ENCODE results near the gene CASZ1.

Gene CASZ1

GRCh38 chr1:10755970-10756521, 40.4 kb downstream of the CASZ1 start:
- Histone ChIP-seq H3K4me1 (ENCODE audit: control insufficient read depth in 1 of 2, insufficient read depth in 2 of 2, low read length in 2 of 2) (peaks cover 3 to 18% of the 10 kb centered on the region in 2 donors), H3K4me3 (ENCODE audit: low read depth in 1 of 2, low read length in 2 of 2) (no peak overlapping the region), H3K36me3 (ENCODE audit: control insufficient read depth in 1 of 2, insufficient read depth in 2 of 2, low read length in 2 of 2) (no peaks in the 10 kb centered on the region), H3K27me3 (ENCODE audit: low read depth, low read length) (no peaks in the 10 kb centered on the region), H3K27ac (ENCODE audit: low read length) (no peak overlapping the region), H3K9me3 (ENCODE audit: control insufficient read depth in 1 of 2, low read length in 2 of 2) (no peaks in the 10 kb centered on the region)

- peaks cover 3 to 18% of the 10 kb centered on the region in 2 donors for H3K4me1 ChIP-seq (ENCODE audit: control insufficient read depth in 1 of 2, insufficient read depth in 2 of 2, low read length in 2 of 2)
- no peaks in the 10 kb centered on the region for H3K36me3 ChIP-seq (ENCODE audit: control insufficient read depth in 1 of 2, insufficient read depth in 2 of 2, low read length in 2 of 2)
These were observed 41.7 kb downstream of the CASZ1 start for GRCh38 chr1:10754568-10755329.

GRCh38 chr1:10753299-10753698, 43.1 kb downstream of the CASZ1 start:
- Histone ChIP-seq H3K4me3 (ENCODE audit: low read depth in 1 of 2, low read length in 2 of 2) (no peak overlapping the region), H3K27ac (ENCODE audit: low read length) (no peak overlapping the region), H3K27me3 (ENCODE audit: low read depth, low read length) (no peaks in the 10 kb centered on the region), H3K36me3 (ENCODE audit: control insufficient read depth in 1 of 2, insufficient read depth in 2 of 2, low read length in 2 of 2) (no peaks in the 10 kb centered on the region), H3K9me3 (ENCODE audit: control insufficient read depth in 1 of 2, low read length in 2 of 2) (no peaks in the 10 kb centered on the region), H3K4me1 (ENCODE audit: control insufficient read depth in 1 of 2, insufficient read depth in 2 of 2, low read length in 2 of 2) (peaks cover 3 to 18% of the 10 kb centered on the region in 2 donors)

More at GRCh38 chr1:10754568-10755329, 41.7 kb downstream of the CASZ1 start:
- no peak overlapping the region for H3K4me3 ChIP-seq (ENCODE audit: low read depth in 1 of 2, low read length in 2 of 2)
- H3K27me3 ChIP-seq (ENCODE audit: low read depth, low read length): no peaks in the 10 kb centered on the region
- no peaks in the 10 kb centered on the region for H3K9me3 ChIP-seq (ENCODE audit: control insufficient read depth in 1 of 2, low read length in 2 of 2)
- H3K27ac ChIP-seq (ENCODE audit: low read length): no peak overlapping the region

- no peaks in the 10 kb centered on the region for H3K9me3 ChIP-seq (ENCODE audit: control insufficient read depth in 1 of 2, low read length in 2 of 2)
- H3K27ac ChIP-seq (ENCODE audit: low read length): no peak overlapping the region
- no peaks in the 10 kb centered on the region for H3K27me3 ChIP-seq (ENCODE audit: low read depth, low read length)
- peaks cover 0 to 5% of the 10 kb centered on the region in 2 donors for H3K36me3 ChIP-seq (ENCODE audit: control insufficient read depth in 1 of 2, insufficient read depth in 2 of 2, low read length in 2 of 2)
- no peak overlapping the region for H3K4me3 ChIP-seq (ENCODE audit: low read depth in 1 of 2, low read length in 2 of 2)
- peaks cover 0 to 11% of the 10 kb centered on the region in 2 donors for H3K4me1 ChIP-seq (ENCODE audit: control insufficient read depth in 1 of 2, insufficient read depth in 2 of 2, low read length in 2 of 2)
These were observed 44.8 kb downstream of the CASZ1 start for GRCh38 chr1:10751561-10752085.

GRCh38 chr1:10751160-10751559, 45.3 kb downstream of the CASZ1 start:
- H3K27me3 ChIP-seq (ENCODE audit: low read depth, low read length): no peaks in the 10 kb centered on the region
- H3K4me3 ChIP-seq (ENCODE audit: low read depth in 1 of 2, low read length in 2 of 2): no peak overlapping the region
- peaks cover 0 to 11% of the 10 kb centered on the region in 2 donors for H3K4me1 ChIP-seq (ENCODE audit: control insufficient read depth in 1 of 2, insufficient read depth in 2 of 2, low read length in 2 of 2)
- no peaks in the 10 kb centered on the region for H3K9me3 ChIP-seq (ENCODE audit: control insufficient read depth in 1 of 2, low read length in 2 of 2)
- peaks cover 0 to 5% of the 10 kb centered on the region in 2 donors for H3K36me3 ChIP-seq (ENCODE audit: control insufficient read depth in 1 of 2, insufficient read depth in 2 of 2, low read length in 2 of 2)
- no peak overlapping the region for H3K27ac ChIP-seq (ENCODE audit: low read length)

- Histone ChIP-seq H3K27ac (ENCODE audit: low read length) (no peak overlapping the region), H3K4me1 (ENCODE audit: control insufficient read depth in 1 of 2, insufficient read depth in 2 of 2, low read length in 2 of 2) (no peaks in the 10 kb centered on the region), H3K9me3 (ENCODE audit: control insufficient read depth in 1 of 2, low read length in 2 of 2) (no peaks in the 10 kb centered on the region), H3K36me3 (ENCODE audit: control insufficient read depth in 1 of 2, insufficient read depth in 2 of 2, low read length in 2 of 2) (peaks cover 0 to 5% of the 10 kb centered on the region in 2 donors), H3K4me3 (ENCODE audit: low read depth in 1 of 2, low read length in 2 of 2) (no peak overlapping the region), H3K27me3 (ENCODE audit: low read depth, low read length) (no peaks in the 10 kb centered on the region)
These were observed 50.5 kb downstream of the CASZ1 start for GRCh38 chr1:10745886-10746455.

GRCh38 chr1:10745383-10745782, 51.1 kb downstream of the CASZ1 start:
- Histone ChIP-seq H3K4me1 (ENCODE audit: control insufficient read depth in 1 of 2, insufficient read depth in 2 of 2, low read length in 2 of 2) (no peaks in the 10 kb centered on the region), H3K9me3 (ENCODE audit: control insufficient read depth in 1 of 2, low read length in 2 of 2) (no peaks in the 10 kb centered on the region), H3K27me3 (ENCODE audit: low read depth, low read length) (no peaks in the 10 kb centered on the region), H3K36me3 (ENCODE audit: control insufficient read depth in 1 of 2, insufficient read depth in 2 of 2, low read length in 2 of 2) (peaks cover 0 to 5% of the 10 kb centered on the region in 2 donors), H3K4me3 (ENCODE audit: low read depth in 1 of 2, low read length in 2 of 2) (no peak overlapping the region), H3K27ac (ENCODE audit: low read length) (no peak overlapping the region)

- Histone ChIP-seq H3K27me3 (ENCODE audit: low read depth, low read length) (no peaks in the 10 kb centered on the region), H3K4me1 (ENCODE audit: control insufficient read depth in 1 of 2, insufficient read depth in 2 of 2, low read length in 2 of 2) (no peaks in the 10 kb centered on the region), H3K4me3 (ENCODE audit: low read depth in 1 of 2, low read length in 2 of 2) (no peak overlapping the region), H3K36me3 (ENCODE audit: control insufficient read depth in 1 of 2, insufficient read depth in 2 of 2, low read length in 2 of 2) (peaks cover 0 to 5% of the 10 kb centered on the region in 2 donors), H3K27ac (ENCODE audit: low read length) (no peak overlapping the region), H3K9me3 (ENCODE audit: control insufficient read depth in 1 of 2, low read length in 2 of 2) (no peaks in the 10 kb centered on the region)
These were observed 51.7 kb downstream of the CASZ1 start for GRCh38 chr1:10744654-10745238.

GRCh38 chr1:10744029-10744428, 52.4 kb downstream of the CASZ1 start:
- Histone ChIP-seq H3K4me3 (ENCODE audit: low read depth in 1 of 2, low read length in 2 of 2) (no peak overlapping the region), H3K27ac (ENCODE audit: low read length) (no peak overlapping the region), H3K4me1 (ENCODE audit: control insufficient read depth in 1 of 2, insufficient read depth in 2 of 2, low read length in 2 of 2) (no peaks in the 10 kb centered on the region), H3K36me3 (ENCODE audit: control insufficient read depth in 1 of 2, insufficient read depth in 2 of 2, low read length in 2 of 2) (peaks cover 0 to 5% of the 10 kb centered on the region in 2 donors), H3K27me3 (ENCODE audit: low read depth, low read length) (no peaks in the 10 kb centered on the region), H3K9me3 (ENCODE audit: control insufficient read depth in 1 of 2, low read length in 2 of 2) (no peaks in the 10 kb centered on the region)

GRCh38 chr1:10741696-10742095, 54.8 kb downstream of the CASZ1 start:
- Histone ChIP-seq H3K4me1 (ENCODE audit: control insufficient read depth in 1 of 2, insufficient read depth in 2 of 2, low read length in 2 of 2) (peaks cover 8 to 18% of the 10 kb centered on the region in 2 donors), H3K27ac (ENCODE audit: low read length) (no peak overlapping the region), H3K27me3 (ENCODE audit: low read depth, low read length) (no peaks in the 10 kb centered on the region), H3K4me3 (ENCODE audit: low read depth in 1 of 2, low read length in 2 of 2) (no peak overlapping the region), H3K9me3 (ENCODE audit: control insufficient read depth in 1 of 2, low read length in 2 of 2) (no peaks in the 10 kb centered on the region), H3K36me3 (ENCODE audit: control insufficient read depth in 1 of 2, insufficient read depth in 2 of 2, low read length in 2 of 2) (no peaks in the 10 kb centered on the region)

- Histone ChIP-seq H3K4me3 (ENCODE audit: low read depth in 1 of 2, low read length in 2 of 2) (no peak overlapping the region), H3K4me1 (ENCODE audit: control insufficient read depth in 1 of 2, insufficient read depth in 2 of 2, low read length in 2 of 2) (peaks cover 8 to 20% of the 10 kb centered on the region in 2 donors), H3K27ac (ENCODE audit: low read length) (no peak overlapping the region), H3K27me3 (ENCODE audit: low read depth, low read length) (no peaks in the 10 kb centered on the region), H3K9me3 (ENCODE audit: control insufficient read depth in 1 of 2, low read length in 2 of 2) (no peaks in the 10 kb centered on the region), H3K36me3 (ENCODE audit: control insufficient read depth in 1 of 2, insufficient read depth in 2 of 2, low read length in 2 of 2) (no peaks in the 10 kb centered on the region)
These were observed 56.3 kb downstream of the CASZ1 start for GRCh38 chr1:10740123-10740522.

Data from muscle layer of duodenum (tissue), 2 donors.